GM19438 (cell line): ENCODE measurements around the gene RFWD3.
A peak's percentile ranks its signal among the peaks of the same experiment; 100 is the strongest.

Experiments used
- ATAC-seq: cut with Tn5 transposase; IDR thresholded peaks from one replicate; pipeline ENCODE4 v1.9.1; 2021; ENCODE audit warnings: low read depth; ENCODE audit not compliant: unreplicated experiment

Gene RFWD3

DNA sequence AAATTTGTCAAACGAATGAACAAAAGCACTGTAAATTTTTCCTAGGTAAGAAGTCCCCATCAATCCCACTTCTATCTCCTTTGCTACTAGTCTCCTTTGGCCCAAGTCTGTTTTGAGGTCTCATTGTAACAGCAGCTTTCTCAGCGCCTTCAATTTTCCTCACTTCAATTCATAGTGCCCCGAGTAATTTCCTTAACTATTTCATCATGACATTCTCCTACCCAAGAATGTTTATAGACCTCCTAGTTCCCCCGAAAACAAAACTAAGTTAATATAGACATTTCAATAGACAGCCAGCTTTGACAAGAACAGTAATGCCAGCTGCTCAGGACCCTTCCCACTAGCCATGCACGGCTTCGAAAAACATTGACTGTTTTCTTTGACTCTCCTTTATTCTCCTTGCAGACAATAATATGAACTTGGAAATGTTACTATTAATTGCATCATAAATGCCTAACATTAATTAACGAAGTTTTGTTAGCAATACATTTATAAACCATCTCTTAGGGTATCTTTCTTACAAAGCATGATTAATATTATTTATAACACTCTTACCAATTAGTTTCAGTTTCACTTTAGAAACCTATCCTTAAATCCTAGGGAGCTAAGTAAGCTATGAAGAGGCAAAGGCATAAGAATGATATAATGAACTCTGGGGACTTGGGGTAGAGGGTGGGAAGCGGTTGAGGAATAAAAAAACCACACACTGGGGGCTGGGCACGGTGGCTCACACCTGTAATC is 82.6 kb downstream of the RFWD3 start:
- no peak for ATAC-seq

DNA sequence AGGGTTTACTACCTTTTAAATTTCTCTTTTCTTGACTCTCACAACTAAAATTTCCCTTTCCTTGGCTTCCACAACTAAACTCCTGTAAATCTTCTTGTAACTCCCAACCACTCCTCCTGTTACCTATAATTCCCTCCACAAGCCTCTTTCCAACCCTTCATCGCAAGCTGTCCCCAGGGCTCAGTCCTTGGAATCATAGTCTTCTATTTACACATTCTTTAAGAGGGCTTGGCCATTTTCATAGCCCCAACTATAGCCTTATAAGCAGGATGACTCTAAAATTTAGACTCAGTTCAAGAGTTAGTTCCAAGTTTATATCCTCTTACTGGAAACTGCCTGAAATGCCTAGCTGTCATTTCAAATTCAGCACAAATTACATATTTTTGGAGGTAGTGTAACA is 83.7 kb downstream of the RFWD3 start:
- no peak for ATAC-seq

DNA sequence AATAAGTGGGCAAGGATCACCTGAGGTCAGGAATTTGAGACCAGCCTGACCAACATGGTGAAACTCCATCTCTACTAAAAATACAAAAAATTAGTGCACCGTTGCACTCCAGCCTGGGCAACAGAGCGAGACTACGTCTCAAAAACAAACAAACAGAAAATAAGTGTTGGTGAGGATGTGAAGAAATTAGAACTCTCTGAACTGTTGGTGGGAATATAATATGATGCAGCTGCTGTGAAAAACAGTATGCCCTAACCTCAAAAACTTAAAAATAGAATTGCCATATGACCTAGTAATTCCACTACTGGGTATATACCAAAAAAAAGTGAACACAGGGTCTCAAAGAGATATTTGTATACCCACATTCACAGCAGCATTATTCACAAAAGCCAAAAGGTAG is 85.8 kb downstream of the RFWD3 start:
- ATAC-seq, result peak; percentile 55

DNA sequence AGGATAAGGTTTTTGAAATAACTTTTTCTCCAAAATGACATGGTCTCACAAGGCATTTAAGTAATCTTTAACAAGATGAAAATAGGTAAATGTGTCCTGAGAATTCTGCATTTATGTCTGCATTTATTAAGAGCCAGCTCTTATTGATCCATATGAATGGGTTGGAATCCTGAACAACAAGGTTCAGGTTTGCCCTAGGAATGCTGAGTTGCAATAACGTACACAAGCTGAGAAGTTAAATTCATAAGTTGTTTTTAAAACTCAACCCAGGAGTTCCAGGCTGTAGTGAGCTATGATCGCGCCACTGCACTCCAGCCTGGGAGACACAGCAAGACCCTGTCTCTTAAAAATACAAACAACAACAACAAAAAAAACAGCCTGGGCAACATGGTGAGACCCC is 87.8 kb downstream of the RFWD3 start:
- ATAC-seq, result no peak

DNA sequence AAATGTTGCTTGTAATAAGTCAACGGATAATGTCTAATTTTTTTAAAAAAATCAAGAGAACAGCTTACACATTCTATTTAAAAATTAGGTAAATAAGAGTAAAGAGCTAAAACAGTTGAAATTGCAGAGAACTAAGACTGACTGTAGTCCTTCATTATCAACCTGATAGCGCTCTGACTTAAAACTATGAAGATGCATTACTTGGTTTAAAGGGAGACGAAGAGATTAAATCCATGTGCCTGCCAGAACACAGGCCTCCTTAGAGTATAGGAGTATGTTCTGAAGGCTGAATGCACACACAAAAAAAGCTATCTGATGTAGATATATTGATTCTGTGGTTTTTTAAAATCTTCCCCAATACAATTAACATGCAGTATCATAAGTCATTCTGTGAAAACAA is 88.2 kb downstream of the RFWD3 start:
- ATAC-seq, result no peak

DNA sequence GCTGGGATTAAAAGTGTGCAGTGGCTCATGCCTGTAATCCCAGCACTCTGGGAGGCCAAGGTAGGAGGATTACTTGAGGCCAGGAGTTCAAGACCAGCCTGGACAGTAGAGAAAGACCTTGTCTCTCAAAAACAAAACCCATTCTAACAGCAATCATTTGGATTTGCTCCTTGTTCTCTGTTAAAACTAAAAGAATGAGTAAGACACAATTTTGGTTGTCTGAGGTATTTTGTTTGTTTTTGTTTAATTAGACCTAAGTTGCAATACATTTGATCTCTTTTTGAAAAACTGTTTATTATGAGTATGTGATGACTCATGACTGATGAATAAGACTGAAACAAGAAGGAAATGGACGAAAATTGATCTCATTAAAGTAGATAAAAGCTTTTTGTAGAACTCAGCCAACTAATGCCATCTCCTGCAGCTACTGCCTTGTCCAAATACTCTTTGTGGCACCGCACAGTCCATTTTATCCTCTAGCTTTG is 88.8 kb downstream of the RFWD3 start:
- ATAC-seq, result no peak

DNA sequence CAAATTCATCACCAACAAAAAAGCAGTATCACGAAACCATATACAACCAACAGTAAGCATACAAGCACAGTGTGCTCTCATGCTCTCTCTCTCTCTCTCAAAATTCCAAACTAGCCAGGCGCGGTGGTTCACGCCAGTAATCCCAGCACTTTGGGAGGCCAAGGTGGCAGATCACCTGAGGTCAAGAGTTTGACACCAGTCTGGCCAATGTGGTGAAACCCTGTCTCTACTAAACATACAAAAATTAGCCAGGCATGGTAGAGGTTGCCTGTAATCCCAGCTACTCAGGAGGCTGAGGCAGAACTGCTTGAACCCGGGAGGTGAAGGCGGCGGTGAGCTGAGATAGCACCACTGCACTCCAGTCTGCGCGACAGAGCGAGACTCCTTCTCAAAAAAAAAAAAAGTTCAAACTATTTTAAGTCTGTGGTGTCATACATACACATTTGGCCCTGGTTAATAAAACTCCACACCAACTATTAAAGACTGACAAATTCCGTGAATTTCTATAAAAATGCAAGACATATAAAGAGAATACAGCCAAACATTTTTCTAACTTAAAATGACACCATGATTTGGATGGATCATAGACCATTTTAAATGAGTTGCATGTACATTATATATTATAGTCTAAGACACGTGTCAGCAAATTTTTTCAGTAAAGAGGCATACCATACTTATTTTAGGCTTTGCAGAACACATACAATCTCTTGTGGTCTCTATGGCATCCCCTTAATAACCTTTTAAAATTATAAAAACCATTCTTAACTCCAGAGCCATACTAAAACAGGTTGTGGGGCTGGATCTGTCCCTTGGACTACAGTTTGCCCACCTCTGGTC is 90.7 kb downstream of the RFWD3 start:
- no peak for ATAC-seq

DNA sequence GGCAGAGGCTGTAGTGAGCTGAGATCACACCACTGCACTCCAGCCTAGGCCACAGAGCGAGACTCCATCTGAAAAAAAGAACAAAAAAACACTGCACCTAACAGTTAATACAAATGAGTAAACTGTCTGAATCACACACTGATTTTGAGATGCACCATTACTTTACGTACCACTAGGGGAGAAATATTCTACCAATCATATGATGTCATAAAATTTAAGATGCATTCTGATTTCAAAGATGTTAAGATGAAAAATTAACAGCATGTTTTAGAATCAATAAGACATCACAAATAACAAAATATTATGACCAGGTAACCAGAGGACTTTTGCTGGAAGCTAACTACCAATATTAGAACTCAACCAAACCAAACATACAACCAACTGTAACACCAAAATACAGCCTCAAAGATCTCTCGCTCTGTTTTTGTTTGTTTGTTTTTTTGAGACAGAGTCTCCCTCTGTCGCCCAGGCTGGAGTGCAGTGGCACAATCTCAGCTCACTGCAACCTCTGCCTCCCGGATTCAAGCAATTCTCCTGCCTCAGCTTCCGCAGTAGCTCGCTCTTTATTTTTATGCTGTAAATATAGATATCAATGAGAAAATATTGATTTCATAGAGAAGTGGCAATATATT is 91.4 kb downstream of the RFWD3 start:
- ATAC-seq, result no peak

DNA sequence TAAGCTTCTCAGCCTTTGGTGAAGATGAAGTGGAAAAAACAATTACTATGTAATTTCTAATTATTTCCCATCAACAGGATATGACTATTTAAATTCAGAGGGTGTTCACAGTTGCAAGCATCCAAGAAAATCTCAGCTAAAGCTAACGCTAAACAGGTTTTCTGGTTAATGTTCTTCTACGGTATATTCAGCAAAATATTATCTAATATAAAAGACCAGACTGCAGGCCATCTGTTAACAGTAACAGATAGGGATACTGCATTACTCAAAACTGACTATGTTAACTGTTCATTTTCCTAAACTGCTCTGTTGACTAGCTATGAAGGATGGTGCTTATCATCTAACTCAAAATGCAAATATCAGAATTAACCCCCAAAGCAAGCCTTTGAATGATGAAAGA is 92.5 kb downstream of the RFWD3 start:
- ATAC-seq, result no peak

DNA sequence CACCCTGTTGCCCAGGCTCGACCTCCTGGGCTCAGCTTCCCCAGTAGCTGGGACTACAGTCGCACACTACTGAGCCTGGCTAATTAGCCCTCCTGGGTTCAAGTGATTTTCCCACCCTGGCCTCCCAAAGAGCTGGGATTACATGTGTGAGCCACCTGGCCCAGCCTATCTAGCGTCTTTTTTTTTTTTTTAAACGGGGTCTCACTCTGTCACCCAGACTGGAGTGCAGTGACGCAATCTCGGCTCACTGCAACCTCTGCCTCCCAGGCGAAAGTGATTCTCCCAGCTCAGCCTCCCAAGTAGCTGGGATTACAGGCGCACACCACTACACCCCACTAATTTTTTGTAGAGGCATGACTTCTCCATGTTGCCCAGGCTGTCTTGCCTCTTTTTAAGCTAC is 93.1 kb downstream of the RFWD3 start:
- ATAC-seq, result no peak
